B cell (primary cell): ENCODE results near the gene TVP23C. TPM values are rescaled to one million over a fixed set of nuclear protein-coding genes. Genes with fewer than 3 reads are reported as not detected.

ENCODE experiments used
- ATAC-seq: fragments of 200-7000 bp; cut with Tn5 transposase; one replicate; pipeline ENCODE4 v1.10.0; 2021; ENCODE audit warnings: low read depth, mild to moderate bottlenecking, moderate number of reproducible peaks, moderate library complexity
- CTCF ChIA-PET: fragments of 350-600 bp; sonication (Branson Sonifier 250); formaldehyde crosslinking; loops from one replicate; lab custom pipeline; 2021; ENCODE audit warnings: antibody characterized with exemption, inconsistent platforms; lab: Charles Lee
- POLR2A ChIA-PET: fragments of 350-600 bp; sonication (Branson Sonifier 250); formaldehyde crosslinking; loops from one replicate; lab custom pipeline; 2021; ENCODE audit warnings: antibody characterized with exemption; lab: Charles Lee
- DNase-seq: peaks from one replicate; pipeline ENCODE4 v3.0.0; 2013
- H2AFZ ChIP-seq: 2 replicates; pipeline ENCODE4 v1.6.1; 2012; ENCODE audit warnings: mild to moderate bottlenecking, low read depth, low read length; ENCODE audit not compliant: insufficient read depth, poor library complexity, severe bottlenecking
- H3K27ac ChIP-seq, 2 donors: 1 replicate in 1 of 2; 2 replicates in 1 of 2; pipeline ENCODE4 v1.5.1; 2012 to 2013; ENCODE audit warnings: low read length in 2 of 2, mild to moderate bottlenecking in 2 of 2, moderate library complexity in 1 of 2
- H3K27me3 ChIP-seq, 4 experiments: fragments of 200-600 bp in 1 of 4; sonication (generic) in 1 of 4; replicated peaks in 1 of 4; 1 replicate in 2 of 4; 2 replicates in 2 of 4; pipeline versions ENCODE4 v1.6.1 to v1.7.0; 2013 to 2016; ENCODE audit warnings: low read length in 3 of 4, mild to moderate bottlenecking in 2 of 4, mixed read lengths in 1 of 4, moderate library complexity in 1 of 4; ENCODE audit not compliant: insufficient read depth in 4 of 4, control insufficient read depth in 3 of 4; ENCODE audit errors: control extremely low read depth in 1 of 4
- H3K36me3 ChIP-seq, 2 experiments: replicated peaks in 1 of 2; 1 replicate in 1 of 2; 2 replicates in 1 of 2; pipeline versions ENCODE4 v1.6.1 to v1.7.1; 2013; ENCODE audit warnings: low read length in 1 of 2; ENCODE audit not compliant: insufficient read depth in 2 of 2, control insufficient read depth in 1 of 2; ENCODE audit errors: control extremely low read depth in 1 of 2, extremely low read depth in 1 of 2
- H3K4me1 ChIP-seq, 2 donors: fragments of 200-600 bp in 1 of 2; sonication (generic) in 1 of 2; 1 replicate in 1 of 2; 2 replicates in 1 of 2; pipeline versions ENCODE4 v1.5.1 to v1.6.1; 2013 to 2017; ENCODE audit warnings: low read length in 2 of 2; ENCODE audit not compliant: control insufficient read depth in 2 of 2, insufficient read depth in 2 of 2
- H3K4me2 ChIP-seq: replicated peaks from 2 replicates; pipeline ENCODE3; 2012; ENCODE audit warnings: mild to moderate bottlenecking, low read depth, low read length; ENCODE audit not compliant: poor library complexity, severe bottlenecking
- H3K4me3 ChIP-seq, 5 experiments: fragments of 200-600 bp in 1 of 5; sonication (generic) in 1 of 5; 1 replicate in 3 of 5; 2 replicates in 2 of 5; pipeline versions ENCODE4 v1.5.1 to v1.7.0; 2011 to 2016; ENCODE audit warnings: low read length in 4 of 5, mild to moderate bottlenecking in 4 of 5, low read depth in 2 of 5, control low read depth in 1 of 5, moderate library complexity in 1 of 5; ENCODE audit not compliant: insufficient read depth in 1 of 5; ENCODE audit errors: control extremely low read depth in 1 of 5, extremely low read depth in 1 of 5
- H3K79me2 ChIP-seq: fragments of 200-600 bp; sonication (generic); one replicate; pipeline ENCODE4 v1.6.0; 2016; ENCODE audit warnings: low read length; ENCODE audit not compliant: control insufficient read depth, insufficient read depth
- H3K9ac ChIP-seq: fragments of 200-600 bp; sonication (generic); 2 replicates; pipeline ENCODE4 v1.6.1; 2017; ENCODE audit warnings: mild to moderate bottlenecking, low read length, moderate library complexity
- H3K9me3 ChIP-seq, 3 donors: one replicate each; pipeline versions ENCODE4 v1.6.1 to v1.7.1; 2013; ENCODE audit warnings: low read length in 2 of 3; ENCODE audit not compliant: control insufficient read depth in 2 of 3, insufficient read depth in 1 of 3; ENCODE audit errors: control extremely low read depth in 1 of 3
- H4K20me1 ChIP-seq: 2 replicates; pipeline ENCODE4 v1.6.0; 2012; ENCODE audit warnings: mild to moderate bottlenecking, low read length; ENCODE audit not compliant: insufficient read depth, control insufficient read depth, poor library complexity, severe bottlenecking
- H3K27ac Mint-ChIP-seq: one replicate; pipeline ENCODE4 v1.8.0; 2021; ENCODE audit warnings: mixed read lengths
- H3K27me3 Mint-ChIP-seq: one replicate; pipeline ENCODE4 v1.8.0; 2021; ENCODE audit warnings: mixed read lengths
- H3K4me1 Mint-ChIP-seq: one replicate; pipeline ENCODE4 v1.8.0; 2021; ENCODE audit warnings: mixed read lengths
- H3K4me3 Mint-ChIP-seq: one replicate; pipeline ENCODE4 v1.8.0; 2021; ENCODE audit warnings: mixed read lengths
- H3K9me3 Mint-ChIP-seq: one replicate; pipeline ENCODE4 v1.8.0; 2022; ENCODE audit warnings: mixed read lengths; ENCODE audit not compliant: insufficient read depth
- EZH2 ChIP-seq: IDR thresholded peaks from 2 replicates; pipeline ENCODE4 v1.6.1; 2012; ENCODE audit warnings: borderline replicate concordance, low read depth, mild to moderate bottlenecking, moderate library complexity, low read length; ENCODE audit not compliant: insufficient read depth, poor library complexity, severe bottlenecking
- WGBS: methylation state at CpG from one replicate; pipeline ENCODE4 v1.1.5; 2013; ENCODE audit warnings: missing lambda C conversion rate; ENCODE audit not compliant: insufficient coverage; 5-methylcytosine and 5-hydroxymethylcytosine counted together
- intact Hi-C: fragments of 100-400 bp; cut with micrococcal nuclease; formaldehyde crosslinking; loops from one replicate; pipeline ENCODE4 v1.10.0; 2022
- polyA plus RNA-seq: library from polyadenylated mRNA; depleted of rRNA; stranded (reverse); fragments of >200 nt; gene quantifications from 2 replicates; pipeline ENCODE4 v1.2.3, GENCODE V29; 2012
- total RNA-seq, 2 donors: library from RNA; stranded (reverse); fragments of 120-200 nt in 1 of 2; gene quantifications; 1 replicate in 1 of 2; 2 replicates in 1 of 2; pipeline versions ENCODE4 v1.2.3 to v1.2.4, GENCODE V29; 2013 to 2022
- TF ChIP-seq, protein P1 (sequence below): fragments of 200-600 bp; IDR thresholded peaks from one replicate; pipeline ENCODE4 v1.8.0; 2022; ENCODE audit warnings: antibody characterized with exemption, mild to moderate bottlenecking

TVP23C gene
- total and polyA plus RNA-seq, 2 donors (not counting 1 experiment from before 2014, with no cell fraction given) = 8.6 to 30.9 TPM

DNA sequence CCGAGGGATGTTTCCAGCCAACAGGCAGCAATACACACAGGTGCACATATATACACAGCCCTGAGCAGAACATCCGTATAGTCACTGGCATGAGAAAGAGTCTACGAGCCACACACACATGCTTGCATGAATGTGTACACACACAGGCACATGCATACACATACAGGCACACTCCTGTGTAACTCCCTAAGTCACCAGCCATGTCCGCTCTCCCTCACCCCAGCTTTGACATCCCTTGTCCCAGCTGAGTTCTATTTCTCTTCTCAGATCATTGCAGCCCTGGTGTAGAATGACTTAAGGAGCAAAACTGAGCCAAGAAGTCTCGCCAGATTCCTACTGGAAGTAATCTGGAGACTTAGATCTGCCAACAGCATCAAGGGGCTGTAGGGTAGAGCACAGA lies 108.9 kb downstream of the TVP23C start:
- intact Hi-C loops = no loop called here
- Mint-ChIP-seq H3K27me3 (no peaks in the 10 kb centered on the region), H3K4me1 (no peaks in the 10 kb centered on the region), H3K27ac (no peak overlapping the region), H3K4me3 (no peak overlapping the region), H3K9me3 (peaks cover 2% of the 10 kb centered on the region)
- ATAC-seq (no peak), DNase-seq (no peak)
- no peaks in the 10 kb centered on the region for H4K20me1 ChIP-seq
- TF ChIP-seq, protein P1, sequence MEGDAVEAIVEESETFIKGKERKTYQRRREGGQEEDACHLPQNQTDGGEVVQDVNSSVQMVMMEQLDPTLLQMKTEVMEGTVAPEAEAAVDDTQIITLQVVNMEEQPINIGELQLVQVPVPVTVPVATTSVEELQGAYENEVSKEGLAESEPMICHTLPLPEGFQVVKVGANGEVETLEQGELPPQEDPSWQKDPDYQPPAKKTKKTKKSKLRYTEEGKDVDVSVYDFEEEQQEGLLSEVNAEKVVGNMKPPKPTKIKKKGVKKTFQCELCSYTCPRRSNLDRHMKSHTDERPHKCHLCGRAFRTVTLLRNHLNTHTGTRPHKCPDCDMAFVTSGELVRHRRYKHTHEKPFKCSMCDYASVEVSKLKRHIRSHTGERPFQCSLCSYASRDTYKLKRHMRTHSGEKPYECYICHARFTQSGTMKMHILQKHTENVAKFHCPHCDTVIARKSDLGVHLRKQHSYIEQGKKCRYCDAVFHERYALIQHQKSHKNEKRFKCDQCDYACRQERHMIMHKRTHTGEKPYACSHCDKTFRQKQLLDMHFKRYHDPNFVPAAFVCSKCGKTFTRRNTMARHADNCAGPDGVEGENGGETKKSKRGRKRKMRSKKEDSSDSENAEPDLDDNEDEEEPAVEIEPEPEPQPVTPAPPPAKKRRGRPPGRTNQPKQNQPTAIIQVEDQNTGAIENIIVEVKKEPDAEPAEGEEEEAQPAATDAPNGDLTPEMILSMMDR = no peak
- no peak for TF ChIP-seq EZH2
- H3K4me1 ChIP-seq = no peaks in the 10 kb centered on the region
- no peaks in the 10 kb centered on the region for H3K27me3 ChIP-seq
- H3K4me2 ChIP-seq = no peak overlapping the region
- H3K79me2 ChIP-seq = no peaks in the 10 kb centered on the region
- H2AFZ ChIP-seq = no peak overlapping the region
- peaks cover 0 to 3% (median 3%) of the 10 kb centered on the region in 3 donors for H3K9me3 ChIP-seq
- H3K4me3 ChIP-seq = no peak overlapping the region
- 96% methylated on average over 4 of the region's 5 CpGs for whole genome bisulfite sequencing
- H3K9ac ChIP-seq = no peak overlapping the region
- ChIA-PET POLR2A (no interaction called here), CTCF (no interaction called here)
- no peaks in the 10 kb centered on the region for H3K36me3 ChIP-seq
- no peak overlapping the region for H3K27ac ChIP-seq

DNA sequence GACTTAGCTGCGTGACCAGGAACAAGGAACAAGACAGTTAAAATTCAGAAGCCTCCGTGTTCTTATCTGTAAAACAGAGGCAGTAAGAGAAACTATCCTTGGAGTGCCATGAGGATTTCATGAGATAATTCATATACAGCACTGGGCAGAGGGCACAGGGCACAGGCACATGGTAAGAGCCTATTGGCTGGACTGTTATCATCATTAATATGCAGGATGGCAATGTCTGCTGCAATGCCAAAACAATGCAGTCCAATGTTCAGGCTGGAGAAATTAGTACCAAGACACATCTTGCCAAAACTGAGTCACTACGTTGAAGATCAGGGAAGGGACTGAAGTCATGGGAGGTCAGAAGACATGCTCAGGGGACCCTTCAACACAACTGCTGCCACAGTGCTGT lies 109.5 kb downstream of the TVP23C start:
- Histone ChIP-seq H3K4me3 (no peak overlapping the region), H3K4me2 (no peak overlapping the region), H3K27me3 (no peaks in the 10 kb centered on the region), H3K9me3 (peaks cover 0 to 3% (median 3%) of the 10 kb centered on the region in 3 donors), H3K4me1 (no peaks in the 10 kb centered on the region), H3K27ac (no peak overlapping the region), H3K9ac (no peak overlapping the region), H3K36me3 (no peaks in the 10 kb centered on the region), H3K79me2 (no peaks in the 10 kb centered on the region), H2AFZ (no peak overlapping the region), H4K20me1 (no peaks in the 10 kb centered on the region)
- ATAC-seq (no peak), DNase-seq (no peak)
- ChIA-PET CTCF (no interaction called here), POLR2A (no interaction called here)
- no peaks in the 10 kb centered on the region for H3K27me3 Mint-ChIP-seq
- intact Hi-C loops = no loop called here
- TF ChIP-seq, protein P1 = no peak
- no peak for TF ChIP-seq EZH2
- H3K4me1 Mint-ChIP-seq = no peaks in the 10 kb centered on the region
- 100% methylated on average over 2 of the region's 3 CpGs for WGBS
- H3K9me3 Mint-ChIP-seq = peaks cover 2% of the 10 kb centered on the region
- no peak overlapping the region for H3K27ac Mint-ChIP-seq
- H3K4me3 Mint-ChIP-seq = no peak overlapping the region
